NCI-H2081 treated with DMSO at 0.1 percent for 48 hours (cell line): Measurements from ENCODE around the gene NCAM1.
A peak's percentile ranks its signal among the peaks of the same experiment; 100 is the strongest.
"Not testable (repeated sequence)": the region's sequence is repeated elsewhere in the genome, so short reads cannot be mapped to it uniquely, and the experiment has no call there.

ENCODE experiments used
- DNase-seq: peaks from one replicate; lab custom pipeline; 2025; lab: John Stamatoyannopoulos, UW

The NCAM1 gene

GRCh38 chr11:113021111-113021510 is 59.9 kb downstream of the NCAM1 start:
- no peak for DNase-seq

GRCh38 chr11:113022262-113022661 is 61.0 kb downstream of the NCAM1 start:
- DNase-seq, result no peak

- DNase-seq, result no peak
These were observed 62.0 kb downstream of the NCAM1 start for GRCh38 chr11:113023228-113023627.

GRCh38 chr11:113023986-113024385 is 62.8 kb downstream of the NCAM1 start:
- DNase-seq, result no peak

GRCh38 chr11:113026778-113027177 is 65.6 kb downstream of the NCAM1 start:
- no peak for DNase-seq

- no peak for DNase-seq
These were observed 73.4 kb downstream of the NCAM1 start for GRCh38 chr11:113034576-113034975.

- no peak for DNase-seq
These were observed 74.5 kb downstream of the NCAM1 start for GRCh38 chr11:113035708-113036107.

GRCh38 chr11:113043698-113044097 is 82.5 kb downstream of the NCAM1 start:
- DNase-seq, result no peak

GRCh38 chr11:113045146-113045545 is 83.9 kb downstream of the NCAM1 start:
- DNase-seq, result no peak

GRCh38 chr11:113046866-113047265 is 85.6 kb downstream of the NCAM1 start:
- DNase-seq, result no peak

- DNase-seq, result no peak
These were observed 87.9 kb downstream of the NCAM1 start for GRCh38 chr11:113048820-113049768.

GRCh38 chr11:113053042-113053441 is 91.8 kb downstream of the NCAM1 start:
- not testable (repeated sequence) for DNase-seq

- no peak for DNase-seq
These were observed 95.8 kb downstream of the NCAM1 start for GRCh38 chr11:113057038-113057437.

GRCh38 chr11:113059548-113059947 is 98.3 kb downstream of the NCAM1 start:
- no peak for DNase-seq

GRCh38 chr11:113065330-113065729 is 104.1 kb downstream of the NCAM1 start:
- no peak for DNase-seq

GRCh38 chr11:113072237-113072858 is 111.1 kb downstream of the NCAM1 start:
- no peak for DNase-seq

GRCh38 chr11:113073290-113073953 is 112.2 kb downstream of the NCAM1 start:
- DNase-seq, result no peak

- DNase-seq, result no peak
These were observed 114.4 kb downstream of the NCAM1 start for GRCh38 chr11:113075586-113076095.

GRCh38 chr11:113077379-113077778 is 116.2 kb downstream of the NCAM1 start:
- no peak for DNase-seq

GRCh38 chr11:113082341-113082955 is 121.2 kb downstream of the NCAM1 start:
- peak; percentile 67 for DNase-seq

- no peak for DNase-seq
These were observed 122.4 kb downstream of the NCAM1 start for GRCh38 chr11:113083571-113083970.

- no peak for DNase-seq
These were observed 123.1 kb downstream of the NCAM1 start for GRCh38 chr11:113084297-113084696.
